A673 (cell line): ENCODE data around the gene ASXL1. TPM values are rescaled to one million over a fixed set of nuclear protein-coding genes. Genes with fewer than 3 reads are reported as not detected.

Experiments
- BruUV-seq: library from RNA; stranded (reverse); fragments of 400-500 nt; replicated peaks from 2 replicates; lab custom pipeline; 2021; lab: Mats Ljungman, UMichigan
- CTCF ChIA-PET: fragments of 300-600 bp; sonication (Branson Sonifier 250); formaldehyde crosslinking; loops from one replicate; lab custom pipeline; 2022; ENCODE audit warnings: antibody characterized with exemption; lab: Charles Lee
- POLR2A ChIA-PET: fragments of 300-600 bp; sonication (Branson Sonifier 250); formaldehyde crosslinking; loops from one replicate; lab custom pipeline; 2022; ENCODE audit warnings: antibody characterized with exemption; ENCODE audit not compliant: low non-redundant PET; lab: Charles Lee
- DNase-seq: peaks from one replicate; pipeline ENCODE4 v3.0.0-alpha.2; 2015; ENCODE audit warnings: low spot score
- H3K27ac ChIP-seq: fragments of 200-600 bp; sonication (generic); 2 replicates; pipeline ENCODE4 v1.5.1; 2016; ENCODE audit warnings: mixed run types, low read depth, mild to moderate bottlenecking, mixed read lengths, antibody characterized with exemption, low read length; ENCODE audit not compliant: poor library complexity, severe bottlenecking
- H3K27me3 ChIP-seq: fragments of 200-600 bp; sonication (generic); replicated peaks from 2 replicates; pipeline ENCODE4 v1.6.1; 2017; ENCODE audit warnings: mixed run types, low read depth, mild to moderate bottlenecking, mixed read lengths, antibody characterized with exemption, low read length; ENCODE audit not compliant: insufficient read depth, poor library complexity
- H3K36me3 ChIP-seq: fragments of 200-600 bp; sonication (generic); 2 replicates; pipeline ENCODE4 v1.6.1; 2016; ENCODE audit warnings: mixed run types, mild to moderate bottlenecking, mixed read lengths, antibody characterized with exemption, low read length; ENCODE audit not compliant: insufficient read depth, poor library complexity, severe bottlenecking
- H3K4me1 ChIP-seq: fragments of 200-600 bp; sonication (generic); 2 replicates; pipeline ENCODE4 v1.6.1; 2017; ENCODE audit warnings: mixed run types, mild to moderate bottlenecking, mixed read lengths, antibody characterized with exemption, low read length; ENCODE audit not compliant: insufficient read depth, poor library complexity, severe bottlenecking
- H3K4me3 ChIP-seq: fragments of 200-600 bp; sonication (generic); 2 replicates; pipeline ENCODE4 v1.5.1; 2016; ENCODE audit warnings: low read depth, mixed run types, mild to moderate bottlenecking, mixed read lengths, low read length; ENCODE audit not compliant: poor library complexity, severe bottlenecking
- H3K9me3 ChIP-seq: fragments of 200-600 bp; sonication (generic); 2 replicates; pipeline ENCODE4 v1.6.1; 2016; ENCODE audit warnings: mixed run types, low read depth, mild to moderate bottlenecking, mixed read lengths, antibody characterized with exemption, low read length; ENCODE audit not compliant: poor library complexity, severe bottlenecking
- CTCF ChIP-seq: fragments of 300-800, 200-600 bp; sonication (generic); conservative IDR thresholded peaks from 2 replicates; pipeline ENCODE4 v1.5.1; 2017; ENCODE audit warnings: low read depth, mild to moderate bottlenecking, antibody characterized with exemption, low read length, moderate library complexity, mixed read lengths
- EZH2 ChIP-seq: fragments of 200-600 bp; sonication (generic); IDR thresholded peaks from 2 replicates; pipeline ENCODE4 v1.6.1; 2017; ENCODE audit warnings: borderline replicate concordance, low read depth, mild to moderate bottlenecking, mixed read lengths, antibody characterized with exemption, low read length; ENCODE audit not compliant: poor library complexity, severe bottlenecking
- intact Hi-C: fragments of 100-400 bp; cut with micrococcal nuclease; formaldehyde crosslinking; loops from one replicate; pipeline ENCODE4 v1.10.0; 2022; ENCODE audit not compliant: unreplicated experiment
- total RNA-seq: library from RNA; stranded (reverse); gene quantifications from 2 replicates; pipeline ENCODE4 v1.2.3, GENCODE V29; 2021

ASXL1 gene
- total RNA-seq, 1 experiment from 2014 or later = 101 TPM

GRCh38 chr20:32484225-32484957, 126.3 kb downstream of the ASXL1 start:
- peaks cover 4% of the 10 kb centered on the region for H3K27me3 ChIP-seq
- no peaks in the 10 kb centered on the region for H3K9me3 ChIP-seq
- intact Hi-C loops = loop anchor here (5.0 kb wide), 1 partner anchor 207 kb away; the partner anchor contains the start of gene KIF3B
- TF ChIP-seq EZH2 (no peak), CTCF (no peak)
- ChIA-PET POLR2A (no interaction called here), CTCF (interaction anchor here (0.6 kb wide), 2 partner anchors 10 to 291 kb away, joined by 6 to 16 read pairs; no protein-coding TSS in a partner anchor)
- BruUV-seq = no TSS peak
- peak overlapping the region; percentile 67 for H3K27ac ChIP-seq
- H3K36me3 ChIP-seq = no peaks in the 10 kb centered on the region
- H3K4me1 ChIP-seq = no peaks in the 10 kb centered on the region
- peak; percentile 21 for DNase-seq
- H3K4me3 ChIP-seq = peak overlapping the region; percentile 67

GRCh38 chr20:32484958-32485769, 127.0 kb downstream of the ASXL1 start:
- POLR2A ChIA-PET = no interaction called here
- BruUV-seq = no TSS peak
- H3K36me3 ChIP-seq = no peaks in the 10 kb centered on the region
- H3K4me1 ChIP-seq = no peaks in the 10 kb centered on the region
- DNase-seq = peak; percentile 86
- CTCF ChIA-PET = interaction anchor here (0.6 kb wide), 1 partner anchor 291 kb away, joined by 16 read pairs; no protein-coding TSS in a partner anchor
- H3K4me3 ChIP-seq = peak overlapping the region; percentile 67
- intact Hi-C loops = loop anchor here (5.0 kb wide), 1 partner anchor 208 kb away; the partner anchor contains the start of gene KIF3B
- H3K27me3 ChIP-seq = peaks cover 4% of the 10 kb centered on the region
- H3K9me3 ChIP-seq = no peaks in the 10 kb centered on the region
- TF ChIP-seq EZH2 (no peak), CTCF (peak; percentile 85)
- H3K27ac ChIP-seq = peak overlapping the region; percentile 7

GRCh38 chr20:32485770-32486478, 127.8 kb downstream of the ASXL1 start:
- ChIA-PET CTCF (no interaction called here), POLR2A (interaction anchor here (0.6 kb wide), 1 partner anchor 561 kb away, joined by 3 read pairs; no protein-coding TSS in a partner anchor)
- H3K4me1 ChIP-seq = no peaks in the 10 kb centered on the region
- DNase-seq = no peak
- H3K9me3 ChIP-seq = no peaks in the 10 kb centered on the region
- intact Hi-C loops = no loop called here
- TF ChIP-seq EZH2 (no peak), CTCF (no peak)
- H3K4me3 ChIP-seq = no peak overlapping the region
- BruUV-seq = no TSS peak
- no peak overlapping the region for H3K27ac ChIP-seq
- H3K36me3 ChIP-seq = no peaks in the 10 kb centered on the region
- peaks cover 4% of the 10 kb centered on the region for H3K27me3 ChIP-seq
